PC-9 (cell line): ENCODE data around the gene IQCH.
"Not testable (repeated sequence)": the region's sequence is repeated elsewhere in the genome, so short reads cannot be mapped to it uniquely, and the experiment has no call there.

Experiments
- EZH2 ChIP-seq: fragments of 200-600 bp; sonication (generic); IDR thresholded peaks from 2 replicates; pipeline ENCODE4 v1.8.0; 2017; ENCODE audit warnings: antibody characterized with exemption, low read depth
- TF ChIP-seq, protein P1 (sequence below): fragments of 200-600 bp; sonication (generic); conservative IDR thresholded peaks from 2 replicates; pipeline ENCODE4 v1.6.1; 2017; ENCODE audit warnings: mixed run types, antibody characterized with exemption, mild to moderate bottlenecking, moderate library complexity

- TF ChIP-seq, protein P1, sequence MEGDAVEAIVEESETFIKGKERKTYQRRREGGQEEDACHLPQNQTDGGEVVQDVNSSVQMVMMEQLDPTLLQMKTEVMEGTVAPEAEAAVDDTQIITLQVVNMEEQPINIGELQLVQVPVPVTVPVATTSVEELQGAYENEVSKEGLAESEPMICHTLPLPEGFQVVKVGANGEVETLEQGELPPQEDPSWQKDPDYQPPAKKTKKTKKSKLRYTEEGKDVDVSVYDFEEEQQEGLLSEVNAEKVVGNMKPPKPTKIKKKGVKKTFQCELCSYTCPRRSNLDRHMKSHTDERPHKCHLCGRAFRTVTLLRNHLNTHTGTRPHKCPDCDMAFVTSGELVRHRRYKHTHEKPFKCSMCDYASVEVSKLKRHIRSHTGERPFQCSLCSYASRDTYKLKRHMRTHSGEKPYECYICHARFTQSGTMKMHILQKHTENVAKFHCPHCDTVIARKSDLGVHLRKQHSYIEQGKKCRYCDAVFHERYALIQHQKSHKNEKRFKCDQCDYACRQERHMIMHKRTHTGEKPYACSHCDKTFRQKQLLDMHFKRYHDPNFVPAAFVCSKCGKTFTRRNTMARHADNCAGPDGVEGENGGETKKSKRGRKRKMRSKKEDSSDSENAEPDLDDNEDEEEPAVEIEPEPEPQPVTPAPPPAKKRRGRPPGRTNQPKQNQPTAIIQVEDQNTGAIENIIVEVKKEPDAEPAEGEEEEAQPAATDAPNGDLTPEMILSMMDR: not testable (repeated sequence)
- not testable (repeated sequence) for TF ChIP-seq EZH2
Observed at GRCh38 chr15:67258412-67258811, 3.8 kb downstream of the IQCH start.
